A673 (cell line): Measurements from ENCODE around the gene C19orf81.

Source experiments
- CTCF ChIP-seq: fragments of 300-800, 200-600 bp; sonication (generic); conservative IDR thresholded peaks from 2 replicates; pipeline ENCODE4 v1.5.1; 2017; ENCODE audit warnings: low read depth, mild to moderate bottlenecking, antibody characterized with exemption, low read length, moderate library complexity, mixed read lengths
- EZH2 ChIP-seq: fragments of 200-600 bp; sonication (generic); IDR thresholded peaks from 2 replicates; pipeline ENCODE4 v1.6.1; 2017; ENCODE audit warnings: borderline replicate concordance, low read depth, mild to moderate bottlenecking, mixed read lengths, antibody characterized with exemption, low read length; ENCODE audit not compliant: poor library complexity, severe bottlenecking

GRCh38 chr19:50667759-50668231 is 18.6 kb downstream of the C19orf81 start:
- no peak for TF ChIP-seq CTCF
- TF ChIP-seq EZH2 = peak; percentile 54
